Liver (tissue), 9 donors: ENCODE results near the gene GADD45GIP1. TPM values are rescaled to one million over a fixed set of nuclear protein-coding genes. Genes with fewer than 3 reads are reported as not detected.

Experiments used
- DNase-seq: peaks from one replicate; pipeline ENCODE4 v3.0.0-alpha.2; 2017; ENCODE audit warnings: low spot score
- H3K27ac ChIP-seq, 2 donors: one replicate each; pipeline ENCODE4 v1.7.0; 2013; ENCODE audit warnings: inconsistent platforms in 2 of 2, low read length in 2 of 2, control low read depth in 1 of 2, low read depth in 1 of 2, mild to moderate bottlenecking in 1 of 2
- H3K27me3 ChIP-seq, 4 donors: one replicate each; pipeline versions ENCODE4 v1.6.1 to v1.7.0; 2013; ENCODE audit warnings: low read length in 3 of 4, inconsistent platforms in 1 of 4, mild to moderate bottlenecking in 1 of 4, moderate library complexity in 1 of 4; ENCODE audit not compliant: control insufficient read depth in 4 of 4, insufficient read depth in 4 of 4
- H3K36me3 ChIP-seq, 4 donors: one replicate each; pipeline versions ENCODE4 v1.6.1 to v1.7.0; 2013; ENCODE audit warnings: low read length in 3 of 4, mild to moderate bottlenecking in 3 of 4, low read depth in 1 of 4, moderate library complexity in 1 of 4; ENCODE audit not compliant: control insufficient read depth in 4 of 4, insufficient read depth in 3 of 4
- H3K4me1 ChIP-seq, 4 donors: one replicate each; pipeline versions ENCODE4 v1.6.1 to v1.7.0; 2013; ENCODE audit warnings: low read length in 3 of 4, mild to moderate bottlenecking in 3 of 4, moderate library complexity in 1 of 4; ENCODE audit not compliant: control insufficient read depth in 4 of 4, insufficient read depth in 4 of 4
- H3K4me3 ChIP-seq, 3 donors: one replicate each; pipeline versions ENCODE4 v1.6.1 to v1.7.0; 2013; ENCODE audit warnings: low read length in 3 of 3, control low read depth in 1 of 3, low read depth in 1 of 3, mild to moderate bottlenecking in 1 of 3
- H3K9ac ChIP-seq, 2 donors: one replicate each; pipeline ENCODE4 v1.7.0; 2013; ENCODE audit warnings: low read length in 2 of 2, mild to moderate bottlenecking in 2 of 2, moderate library complexity in 2 of 2, control low read depth in 1 of 2, low read depth in 1 of 2
- H3K9me3 ChIP-seq, 4 donors: one replicate each; pipeline versions ENCODE4 v1.6.1 to v1.7.0; 2013; ENCODE audit warnings: low read length in 3 of 4; ENCODE audit not compliant: control insufficient read depth in 4 of 4
- ATF3 ChIP-seq: IDR thresholded peaks from 2 replicates; pipeline ENCODE4 v1.6.1; 2016; ENCODE audit warnings: antibody characterized with exemption
- EGR1 ChIP-seq, 2 donors: IDR thresholded peaks; 2 replicates each; pipeline ENCODE4 v1.6.1; 2016 to 2018; ENCODE audit warnings: antibody characterized with exemption in 2 of 2, low read depth in 2 of 2
- FOXA1 ChIP-seq: IDR thresholded peaks from 2 replicates; pipeline ENCODE4 v1.6.1; 2016; ENCODE audit warnings: antibody characterized with exemption
- FOXA2 ChIP-seq: IDR thresholded peaks from 2 replicates; pipeline ENCODE4 v1.6.1; 2016; ENCODE audit warnings: antibody characterized with exemption
- GABPA ChIP-seq, 2 donors: IDR thresholded peaks in 1 of 2; conservative IDR thresholded peaks in 1 of 2; 2 replicates each; pipeline ENCODE4 v1.6.1; 2016; ENCODE audit warnings: antibody characterized with exemption in 2 of 2, mild to moderate bottlenecking in 1 of 2, moderate library complexity in 1 of 2
- HNF4A ChIP-seq, 2 donors: conservative IDR thresholded peaks; 2 replicates each; pipeline ENCODE4 v1.6.1; 2016; ENCODE audit warnings: antibody characterized with exemption in 2 of 2, mild to moderate bottlenecking in 2 of 2
- HNF4G ChIP-seq: IDR thresholded peaks from 2 replicates; pipeline ENCODE4 v1.6.1; 2016; ENCODE audit warnings: antibody characterized with exemption
- JUND ChIP-seq, 2 donors: IDR thresholded peaks; 2 replicates each; pipeline ENCODE4 v1.6.1; 2016; ENCODE audit warnings: antibody characterized with exemption in 2 of 2
- NR2F2 ChIP-seq: IDR thresholded peaks from 2 replicates; pipeline ENCODE4 v1.6.1; 2016; ENCODE audit warnings: antibody characterized with exemption
- RAD21 ChIP-seq, 2 donors: IDR thresholded peaks; 2 replicates each; pipeline ENCODE4 v1.6.1; 2016; ENCODE audit warnings: antibody characterized with exemption in 2 of 2, mild to moderate bottlenecking in 2 of 2
- RXRA ChIP-seq, 2 donors: IDR thresholded peaks; 2 replicates each; pipeline ENCODE4 v1.6.1; 2017 to 2018; ENCODE audit warnings: antibody characterized with exemption in 2 of 2, mild to moderate bottlenecking in 1 of 2
- SP1 ChIP-seq: IDR thresholded peaks from 2 replicates; pipeline ENCODE4 v1.6.1; 2018; ENCODE audit warnings: antibody characterized with exemption, mild to moderate bottlenecking
- TAF1 ChIP-seq: conservative IDR thresholded peaks from 2 replicates; pipeline ENCODE4 v1.6.1; 2016; ENCODE audit warnings: antibody characterized with exemption, mild to moderate bottlenecking
- YY1 ChIP-seq: IDR thresholded peaks from 2 replicates; pipeline ENCODE4 v1.6.1; 2016; ENCODE audit warnings: antibody characterized with exemption, mild to moderate bottlenecking
- WGBS: extraction: QIAGEN DNeasy Blood & Tissue Kit; methylation state at CpG from one replicate; pipeline ENCODE4 v1.1.7; 2013; 5-methylcytosine and 5-hydroxymethylcytosine counted together
- polyA plus RNA-seq, 2 donors: library from polyadenylated mRNA; stranded (reverse) in 1 of 2; unstranded in 1 of 2; fragments of 200-250 nt in 1 of 2; fragments of >200 nt in 1 of 2; fragmentation: Nextera tagmentation in 1 of 2; extraction: Ambion mirVana in 1 of 2; gene quantifications; one replicate each; pipeline versions ENCODE4 v1.2.1 to v1.2.3, GENCODE V29; 2013 to 2015
- total RNA-seq, 2 donors: library from RNA; depleted of rRNA; stranded (reverse); fragments of >200 nt; gene quantifications; one replicate each; pipeline ENCODE4 v1.2.3, GENCODE V29; 2014
- TF ChIP-seq, protein P1 (sequence below): IDR thresholded peaks from 2 replicates; pipeline ENCODE4 v1.6.1; 2016; ENCODE audit warnings: antibody characterized with exemption, mild to moderate bottlenecking
- TF ChIP-seq, protein P2 (sequence below): IDR thresholded peaks from 2 replicates; pipeline ENCODE4 v1.6.1; 2016; ENCODE audit warnings: antibody characterized with exemption
- TF ChIP-seq, protein P3 (sequence below): IDR thresholded peaks from 2 replicates; pipeline ENCODE4 v1.6.1; 2016; ENCODE audit warnings: antibody characterized with exemption
- TF ChIP-seq, protein P4 (sequence below): fragments of 150-350 bp; IDR thresholded peaks from 2 replicates; pipeline ENCODE4 v1.5.1; 2017; ENCODE audit warnings: improper control_type of control experiment, low read depth, low read length; ENCODE audit not compliant: missing input control
- donor health status: healthy.
- donor health status: healthy.
- donor health status: healthy.
- donor health status: healthy.
- donor health status: healthy.

GADD45GIP1 gene
- total and polyA plus RNA-seq, 4 donors, result 8.4 to 54.2 (median 22.9) TPM

- TF ChIP-seq, protein P1, sequence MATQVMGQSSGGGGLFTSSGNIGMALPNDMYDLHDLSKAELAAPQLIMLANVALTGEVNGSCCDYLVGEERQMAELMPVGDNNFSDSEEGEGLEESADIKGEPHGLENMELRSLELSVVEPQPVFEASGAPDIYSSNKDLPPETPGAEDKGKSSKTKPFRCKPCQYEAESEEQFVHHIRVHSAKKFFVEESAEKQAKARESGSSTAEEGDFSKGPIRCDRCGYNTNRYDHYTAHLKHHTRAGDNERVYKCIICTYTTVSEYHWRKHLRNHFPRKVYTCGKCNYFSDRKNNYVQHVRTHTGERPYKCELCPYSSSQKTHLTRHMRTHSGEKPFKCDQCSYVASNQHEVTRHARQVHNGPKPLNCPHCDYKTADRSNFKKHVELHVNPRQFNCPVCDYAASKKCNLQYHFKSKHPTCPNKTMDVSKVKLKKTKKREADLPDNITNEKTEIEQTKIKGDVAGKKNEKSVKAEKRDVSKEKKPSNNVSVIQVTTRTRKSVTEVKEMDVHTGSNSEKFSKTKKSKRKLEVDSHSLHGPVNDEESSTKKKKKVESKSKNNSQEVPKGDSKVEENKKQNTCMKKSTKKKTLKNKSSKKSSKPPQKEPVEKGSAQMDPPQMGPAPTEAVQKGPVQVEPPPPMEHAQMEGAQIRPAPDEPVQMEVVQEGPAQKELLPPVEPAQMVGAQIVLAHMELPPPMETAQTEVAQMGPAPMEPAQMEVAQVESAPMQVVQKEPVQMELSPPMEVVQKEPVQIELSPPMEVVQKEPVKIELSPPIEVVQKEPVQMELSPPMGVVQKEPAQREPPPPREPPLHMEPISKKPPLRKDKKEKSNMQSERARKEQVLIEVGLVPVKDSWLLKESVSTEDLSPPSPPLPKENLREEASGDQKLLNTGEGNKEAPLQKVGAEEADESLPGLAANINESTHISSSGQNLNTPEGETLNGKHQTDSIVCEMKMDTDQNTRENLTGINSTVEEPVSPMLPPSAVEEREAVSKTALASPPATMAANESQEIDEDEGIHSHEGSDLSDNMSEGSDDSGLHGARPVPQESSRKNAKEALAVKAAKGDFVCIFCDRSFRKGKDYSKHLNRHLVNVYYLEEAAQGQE, result no peak
- TF ChIP-seq YY1, result no peak
- TF ChIP-seq RXRA (IDR thresholded peaks at IDR 0.05), result no peak
- TF ChIP-seq NR2F2, result no peak
- no peak for TF ChIP-seq FOXA2
- no peak for TF ChIP-seq TAF1
- no peak for TF ChIP-seq SP1
Observed at GRCh38 chr19:12943437-12944044, 13.5 kb downstream of the GADD45GIP1 start (continued).

GRCh38 chr19:12940897-12941296 is 16.1 kb downstream of the GADD45GIP1 start:
- TF ChIP-seq, protein P2, sequence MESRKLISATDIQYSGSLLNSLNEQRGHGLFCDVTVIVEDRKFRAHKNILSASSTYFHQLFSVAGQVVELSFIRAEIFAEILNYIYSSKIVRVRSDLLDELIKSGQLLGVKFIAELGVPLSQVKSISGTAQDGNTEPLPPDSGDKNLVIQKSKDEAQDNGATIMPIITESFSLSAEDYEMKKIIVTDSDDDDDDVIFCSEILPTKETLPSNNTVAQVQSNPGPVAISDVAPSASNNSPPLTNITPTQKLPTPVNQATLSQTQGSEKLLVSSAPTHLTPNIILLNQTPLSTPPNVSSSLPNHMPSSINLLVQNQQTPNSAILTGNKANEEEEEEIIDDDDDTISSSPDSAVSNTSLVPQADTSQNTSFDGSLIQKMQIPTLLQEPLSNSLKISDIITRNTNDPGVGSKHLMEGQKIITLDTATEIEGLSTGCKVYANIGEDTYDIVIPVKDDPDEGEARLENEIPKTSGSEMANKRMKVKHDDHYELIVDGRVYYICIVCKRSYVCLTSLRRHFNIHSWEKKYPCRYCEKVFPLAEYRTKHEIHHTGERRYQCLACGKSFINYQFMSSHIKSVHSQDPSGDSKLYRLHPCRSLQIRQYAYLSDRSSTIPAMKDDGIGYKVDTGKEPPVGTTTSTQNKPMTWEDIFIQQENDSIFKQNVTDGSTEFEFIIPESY, result no peak
- TF ChIP-seq NR2F2 (no peak), EGR1 (IDR thresholded peaks at IDR 0.05; ENCODE audit: low read depth in 2 of 2) (no peak), FOXA1 (no peak), TAF1 (no peak), SP1 (no peak), RXRA (IDR thresholded peaks at IDR 0.05) (no peak), YY1 (no peak), GABPA (IDR thresholded peaks at IDR 0.05 in 1 of 2, conservative IDR thresholded peaks at IDR 0.05 in 1 of 2) (no peak), HNF4A (conservative IDR thresholded peaks at IDR 0.05) (no peak), HNF4G (no peak), JUND (IDR thresholded peaks at IDR 0.05) (no peak), RAD21 (IDR thresholded peaks at IDR 0.05) (no peak), FOXA2 (no peak), ATF3 (no peak)
- TF ChIP-seq, protein P3, sequence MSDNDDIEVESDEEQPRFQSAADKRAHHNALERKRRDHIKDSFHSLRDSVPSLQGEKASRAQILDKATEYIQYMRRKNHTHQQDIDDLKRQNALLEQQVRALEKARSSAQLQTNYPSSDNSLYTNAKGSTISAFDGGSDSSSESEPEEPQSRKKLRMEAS, result no peak
- TF ChIP-seq, protein P4, sequence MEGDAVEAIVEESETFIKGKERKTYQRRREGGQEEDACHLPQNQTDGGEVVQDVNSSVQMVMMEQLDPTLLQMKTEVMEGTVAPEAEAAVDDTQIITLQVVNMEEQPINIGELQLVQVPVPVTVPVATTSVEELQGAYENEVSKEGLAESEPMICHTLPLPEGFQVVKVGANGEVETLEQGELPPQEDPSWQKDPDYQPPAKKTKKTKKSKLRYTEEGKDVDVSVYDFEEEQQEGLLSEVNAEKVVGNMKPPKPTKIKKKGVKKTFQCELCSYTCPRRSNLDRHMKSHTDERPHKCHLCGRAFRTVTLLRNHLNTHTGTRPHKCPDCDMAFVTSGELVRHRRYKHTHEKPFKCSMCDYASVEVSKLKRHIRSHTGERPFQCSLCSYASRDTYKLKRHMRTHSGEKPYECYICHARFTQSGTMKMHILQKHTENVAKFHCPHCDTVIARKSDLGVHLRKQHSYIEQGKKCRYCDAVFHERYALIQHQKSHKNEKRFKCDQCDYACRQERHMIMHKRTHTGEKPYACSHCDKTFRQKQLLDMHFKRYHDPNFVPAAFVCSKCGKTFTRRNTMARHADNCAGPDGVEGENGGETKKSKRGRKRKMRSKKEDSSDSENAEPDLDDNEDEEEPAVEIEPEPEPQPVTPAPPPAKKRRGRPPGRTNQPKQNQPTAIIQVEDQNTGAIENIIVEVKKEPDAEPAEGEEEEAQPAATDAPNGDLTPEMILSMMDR, result no peak
- TF ChIP-seq, protein P1, result no peak
- Histone ChIP-seq H3K9ac (no peak overlapping the region), H3K27me3 (no peaks in the 10 kb centered on the region), H3K9me3 (no peaks in the 10 kb centered on the region), H3K36me3 (peaks cover 17 to 43% (median 37%) of the 10 kb centered on the region in 4 donors), H3K4me3 (peak overlapping the region in 1 of 3 donors; percentile 82), H3K4me1 (peaks cover 10 to 44% (median 32%) of the 10 kb centered on the region in 4 donors), H3K27ac (no peak overlapping the region)
- DNase-seq, result no peak
- WGBS, result 70% methylated on average over 2 of the region's 2 CpGs
